ENCODE results near the gene FTH1.
"Not testable (repeated sequence)": the region's sequence is repeated elsewhere in the genome, so short reads cannot be mapped to it uniquely, and the experiment has no call there.

The FTH1 gene

GRCh38 chr11:61967116-61967923, at the start of gene FTH1:
Gene FTH1, minus strand, starts transcription at chr11:61967634. Its CDS starts 209 bp downstream, at chr11:61967425.
- DNase-seq, result peak; percentile 81 to 88

GRCh38 chr11:62015615-62016014, 48.2 kb upstream of the FTH1 start:
- no peak for DNase-seq

GRCh38 chr11:62013537-62014476, 46.4 kb upstream of the FTH1 start:
- no peak for DNase-seq

- no peak for DNase-seq
These were observed 45.5 kb upstream of the FTH1 start for GRCh38 chr11:62012832-62013461.

- DNase-seq, result no peak
These were observed 45.0 kb upstream of the FTH1 start for GRCh38 chr11:62012451-62012831.

GRCh38 chr11:62011881-62012280, 44.4 kb upstream of the FTH1 start:
- no peak for DNase-seq

DNA sequence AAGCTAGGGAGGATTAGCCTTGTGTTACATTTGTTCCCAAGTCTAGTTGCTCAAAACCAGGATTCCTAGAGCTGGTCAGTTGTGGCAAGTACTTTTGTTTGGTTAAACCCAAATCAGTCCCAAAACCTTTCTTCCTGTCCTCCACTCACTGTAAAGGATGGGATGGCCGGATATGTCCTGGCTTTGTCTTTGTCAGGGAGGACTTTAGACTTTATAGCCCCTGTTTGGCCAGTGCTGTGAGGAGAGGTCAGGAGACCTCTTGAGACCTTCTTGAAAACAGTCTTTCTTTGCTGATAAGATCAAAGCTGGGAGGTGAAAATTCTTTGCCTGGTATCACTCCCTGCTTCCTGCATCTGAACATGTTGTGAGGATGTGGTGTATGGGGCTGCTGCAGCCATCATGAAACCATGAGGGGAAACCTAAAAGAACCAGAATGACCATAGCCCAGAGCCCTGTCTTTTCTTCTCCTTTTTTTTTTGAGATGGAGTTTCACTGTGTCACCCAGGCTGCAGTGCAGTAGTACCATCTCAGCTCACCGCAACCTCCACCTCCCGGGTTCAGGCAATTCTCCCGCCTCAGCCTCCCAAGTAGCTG, 43.6 kb upstream of the FTH1 start:
- no peak for DNase-seq

DNA sequence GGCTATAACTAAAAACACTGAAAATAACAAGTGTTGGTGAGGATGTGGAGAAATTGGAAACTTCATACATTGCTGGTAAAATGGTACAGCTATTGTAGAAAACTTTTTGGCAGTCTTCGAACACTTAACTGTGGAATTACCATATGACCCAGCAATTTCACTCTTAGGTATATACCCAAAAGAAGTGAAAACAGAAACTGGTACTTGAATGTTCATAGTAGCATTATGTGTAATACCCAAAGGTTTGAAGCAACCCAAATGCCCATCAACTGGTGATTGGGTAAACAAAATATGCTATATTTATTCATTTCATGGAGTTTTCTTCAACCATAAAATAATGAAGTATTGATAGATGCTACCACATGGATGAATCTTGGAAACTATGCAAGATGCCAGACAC, 40.8 kb upstream of the FTH1 start:
- DNase-seq, result no peak

DNA sequence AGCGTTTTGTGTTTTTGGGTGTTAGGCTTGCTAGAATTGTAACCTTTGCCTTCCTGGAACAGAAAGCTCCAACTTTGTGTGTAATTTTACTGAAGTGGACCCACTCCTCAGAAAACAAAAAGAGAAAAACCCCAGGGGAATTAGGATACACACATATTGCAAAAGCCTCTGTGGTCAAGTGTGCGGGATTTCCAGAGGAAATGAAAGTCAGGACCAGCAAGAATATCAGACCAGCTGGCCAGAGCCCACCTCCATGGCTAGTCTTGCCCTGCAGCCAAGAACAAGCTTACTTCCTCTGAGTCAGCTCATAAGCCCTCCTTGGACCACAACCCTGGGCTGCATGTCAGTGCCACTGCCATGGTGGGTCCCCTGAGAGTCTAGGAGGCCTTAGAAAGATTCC, 37.0 kb upstream of the FTH1 start:
- no peak for DNase-seq

- not testable (repeated sequence) for DNase-seq
These were observed 34.8 kb upstream of the FTH1 start for GRCh38 chr11:62002283-62002682.

DNA sequence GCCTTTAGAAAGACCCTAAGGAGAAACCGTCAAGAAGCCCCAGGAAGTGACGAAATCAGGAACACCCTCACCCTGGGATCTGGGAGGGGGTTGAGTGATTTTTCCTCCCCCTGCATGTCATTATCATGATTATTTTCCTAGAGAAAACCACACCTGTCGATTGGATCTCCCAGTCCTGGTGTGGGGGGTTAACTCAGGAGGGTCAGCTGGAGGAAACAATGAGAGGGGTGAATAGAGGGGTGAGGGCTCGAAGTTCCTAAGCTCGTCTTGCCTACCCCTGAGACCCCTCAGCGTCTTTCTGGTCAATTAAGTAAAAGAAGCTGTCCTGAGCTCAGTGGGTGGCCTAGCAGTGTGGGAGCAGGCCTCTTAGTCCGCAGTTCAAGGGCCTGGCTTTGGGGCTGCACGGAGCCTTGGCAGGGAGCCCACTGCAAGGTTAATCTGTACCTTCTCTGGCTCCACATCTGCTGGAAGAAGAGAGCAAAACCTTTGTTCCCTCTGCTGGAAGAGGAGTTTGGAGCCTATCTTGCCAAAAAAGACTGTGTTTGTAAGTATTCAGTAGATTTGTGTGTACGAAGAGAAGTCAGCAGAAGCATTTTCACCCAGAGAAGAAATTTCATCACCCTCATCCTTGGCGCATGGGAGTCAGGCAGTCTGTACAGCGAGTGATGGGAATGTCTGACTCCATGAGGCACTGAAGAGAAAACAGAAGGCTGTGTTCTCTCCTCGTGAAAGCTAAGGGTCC, 34.2 kb upstream of the FTH1 start:
- DNase-seq, result no peak

GRCh38 chr11:62000539-62001446, 33.4 kb upstream of the FTH1 start:
- no peak for DNase-seq

DNA sequence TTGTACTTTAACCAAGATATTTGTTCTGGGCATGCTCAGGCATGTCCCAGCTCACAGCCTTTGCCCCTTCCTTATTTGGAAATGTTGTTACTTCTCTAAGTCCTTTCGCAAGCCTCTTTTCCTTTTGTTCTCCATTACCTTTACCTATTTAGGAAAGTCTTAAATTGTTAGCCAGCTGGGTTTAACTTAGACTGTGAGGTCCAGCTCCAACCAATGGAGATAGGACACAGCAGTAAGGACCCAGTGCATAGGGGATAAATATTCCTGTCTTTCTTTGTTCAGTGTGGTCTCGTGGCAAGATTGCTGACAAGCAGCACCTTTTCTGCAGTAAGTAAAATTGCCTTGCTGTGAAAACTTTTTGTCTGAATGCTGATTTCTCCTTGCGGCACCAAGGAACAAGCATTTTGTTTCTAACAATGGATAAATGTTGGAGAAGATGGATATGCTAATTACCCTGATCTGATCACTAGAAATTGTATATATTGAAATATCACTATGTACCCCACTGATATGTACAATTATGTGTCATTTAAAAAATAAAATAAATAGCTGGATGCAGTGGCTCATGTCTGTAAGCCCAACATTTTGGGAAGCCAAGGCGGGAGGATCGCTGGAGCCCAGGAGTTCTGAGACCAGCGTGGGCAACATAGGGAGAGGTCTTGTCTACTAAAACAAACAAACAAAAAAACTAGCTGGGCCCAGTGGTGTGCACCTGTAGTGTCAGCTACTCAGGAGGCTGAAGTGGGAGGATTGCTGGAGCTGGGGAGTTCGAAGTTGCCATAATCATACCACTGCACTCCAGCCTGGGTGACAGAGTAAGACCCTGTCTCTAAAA, 31.9 kb upstream of the FTH1 start:
- no peak for DNase-seq

DNA sequence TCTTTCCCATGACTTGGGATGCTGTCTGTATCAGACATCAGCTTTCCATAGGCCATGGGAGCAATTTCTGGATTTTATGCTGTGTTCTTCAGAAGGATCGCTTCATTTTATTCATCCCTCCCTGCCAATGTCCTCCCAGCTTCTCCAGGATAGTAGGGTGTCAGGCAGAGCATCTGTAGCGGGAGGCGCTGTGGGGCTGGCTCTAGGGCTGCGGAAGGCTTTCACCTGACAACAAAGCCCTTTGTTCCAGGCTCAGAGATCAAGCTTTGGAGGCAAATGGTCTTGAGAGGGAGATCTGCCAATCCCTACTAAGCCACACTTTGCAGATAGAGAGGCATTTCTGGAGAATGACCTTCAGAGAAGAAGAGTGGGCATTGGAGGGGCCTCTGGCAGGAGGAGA, 29.5 kb upstream of the FTH1 start:
- no peak for DNase-seq

GRCh38 chr11:61994981-61995380, 27.5 kb upstream of the FTH1 start:
- no peak for DNase-seq

GRCh38 chr11:61985869-61986268, 18.4 kb upstream of the FTH1 start:
- no peak for DNase-seq

DNA sequence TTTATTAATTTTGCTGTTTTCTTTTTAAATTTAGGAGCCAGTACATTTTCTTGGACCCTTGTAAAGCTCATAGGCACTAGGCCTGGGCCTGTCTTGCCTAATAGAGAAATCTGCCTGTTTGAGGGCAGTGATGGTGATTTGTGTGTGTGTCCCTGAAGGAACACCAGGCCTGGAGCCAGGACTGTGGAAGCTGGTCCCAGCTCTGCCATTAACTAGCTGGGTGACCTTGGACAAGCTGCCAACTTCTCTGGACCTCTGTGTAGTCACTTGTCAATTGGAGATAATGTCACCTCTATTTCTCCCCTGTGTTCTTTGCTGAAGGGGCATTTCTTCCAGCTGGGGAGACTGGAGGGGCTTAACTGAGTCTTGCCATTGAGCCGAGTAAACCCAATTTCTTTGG, 16.0 kb upstream of the FTH1 start:
- DNase-seq, result no peak

DNA sequence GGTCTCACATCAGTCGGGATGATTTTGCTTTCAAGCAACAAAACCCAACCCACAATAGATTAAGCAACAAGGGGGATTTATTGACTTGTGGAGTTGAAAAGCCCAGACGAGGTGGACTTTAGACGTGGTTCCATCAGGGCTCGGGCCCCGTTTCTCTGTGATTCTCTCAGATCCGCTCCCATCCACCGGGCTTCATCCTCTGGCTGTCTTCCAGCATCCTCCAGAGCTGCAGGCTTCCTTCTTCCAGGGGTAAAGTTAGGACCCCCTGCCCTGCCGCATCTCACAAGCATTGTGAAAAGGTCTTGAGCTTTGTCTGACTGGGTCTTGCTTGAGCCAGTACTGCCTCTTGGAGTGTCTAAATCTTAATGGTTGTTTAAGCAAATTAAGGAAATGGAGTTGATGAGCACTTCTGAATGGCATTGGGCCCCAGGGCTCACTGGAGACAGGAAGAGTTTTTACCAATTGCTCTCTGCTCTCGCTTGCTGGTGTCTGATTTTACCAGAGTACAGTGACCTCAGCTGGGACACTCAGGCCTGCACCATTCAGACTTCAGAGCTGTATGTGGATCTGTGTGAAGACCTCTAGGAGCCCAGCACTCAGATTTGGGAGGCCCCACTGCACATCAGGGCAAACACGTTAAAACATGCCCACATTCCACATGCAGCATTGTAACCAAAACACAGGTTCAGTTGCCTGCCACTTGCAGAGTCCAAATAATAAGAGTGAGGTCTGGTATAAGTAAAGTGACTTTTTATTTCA, 13.5 kb upstream of the FTH1 start:
- no peak for DNase-seq

All from stimulated activated CD4-positive, alpha-beta T cell treated with anti-CD3 and anti-CD28 coated beads, Interleukin-4, amount 100 ng/mL, for 4 hours (primary cell).